A549 treated with ZK216348 at 1 μM for 4 hours (cell line): ENCODE measurements around the gene SMIM7. TPM values are rescaled to one million over a fixed set of nuclear protein-coding genes. Genes with fewer than 3 reads are reported as not detected.

Source experiments
- total RNA-seq: library from RNA; stranded (reverse); fragments of 200-300 nt; extraction: Qiagen RNA extraction; gene quantifications from 5 replicates; pipeline ENCODE4 v1.2.3, GENCODE V29; 2022; ENCODE audit warnings: low read depth

SMIM7 gene
- total RNA-seq, result 65.2 to 89.1 TPM (median 73.0 TPM) in 5 replicates

GRCh38 chr19:16659832-16660708 is at the start of gene SMIM7:
Gene SMIM7 (minus strand): TSS chr19:16660144. CDS start chr19:16660110, 34 bp downstream.

GRCh38 chr19:16660763-16661479 is 977 bp upstream of the SMIM7 start, which contains the start of gene TMEM38A:
Gene TMEM38A (plus strand): TSS chr19:16661139. CDS start chr19:16661218, 79 bp downstream.

GRCh38 chr19:16628183-16628983 is 31.6 kb downstream of the SMIM7 start, which contains the start of gene MED26:
Gene MED26 (minus strand): TSS chr19:16628204. CDS start chr19:16627943, 261 bp downstream.

Other genes with a start within 250 kb of the SMIM7 start
- gene EPS15L1, start 188.2 kb downstream of the SMIM7 start, total RNA-seq, result 10.6 to 16.3 TPM (median 15.1 TPM) in 5 replicates
- not detected in 5 replicates for gene CALR3, start 164.0 kb downstream of the SMIM7 start, total RNA-seq
- gene C19orf44, start 163.8 kb downstream of the SMIM7 start, total RNA-seq, result 1.4 to 3.1 TPM (median 2.7 TPM) in 5 replicates
- 22.9 to 33.4 TPM (median 32.8 TPM) in 5 replicates for gene CHERP, start 117.7 kb downstream of the SMIM7 start, total RNA-seq
- 15.0 to 23.0 TPM (median 18.6 TPM) in 5 replicates for gene SLC35E1, start 87.7 kb downstream of the SMIM7 start, total RNA-seq
- gene MED26, start 31.9 kb downstream of the SMIM7 start, total RNA-seq, result 4.2 to 5.9 TPM (median 5.5 TPM) in 5 replicates
- gene TMEM38A, start 995 bp upstream of the SMIM7 start, total RNA-seq, result 0.22 to 1.6 TPM (median 1.2 TPM) in 5 replicates
- gene NWD1, start 59.7 kb upstream of the SMIM7 start, total RNA-seq, result not detected in 5 replicates
- gene SIN3B, start 169.3 kb upstream of the SMIM7 start, total RNA-seq, result 15.5 to 23.9 TPM (median 23.1 TPM) in 5 replicates
- gene F2RL3, start 228.9 kb upstream of the SMIM7 start, total RNA-seq, result not detected in 5 replicates